ENCODE data around the gene HMGN3. TPM values are rescaled to one million over a fixed set of nuclear protein-coding genes. Genes with fewer than 3 reads are reported as not detected.

HMGN3 gene
- total RNA-seq, 1 donor from 2014 or later, result 86.2 TPM

DNA sequence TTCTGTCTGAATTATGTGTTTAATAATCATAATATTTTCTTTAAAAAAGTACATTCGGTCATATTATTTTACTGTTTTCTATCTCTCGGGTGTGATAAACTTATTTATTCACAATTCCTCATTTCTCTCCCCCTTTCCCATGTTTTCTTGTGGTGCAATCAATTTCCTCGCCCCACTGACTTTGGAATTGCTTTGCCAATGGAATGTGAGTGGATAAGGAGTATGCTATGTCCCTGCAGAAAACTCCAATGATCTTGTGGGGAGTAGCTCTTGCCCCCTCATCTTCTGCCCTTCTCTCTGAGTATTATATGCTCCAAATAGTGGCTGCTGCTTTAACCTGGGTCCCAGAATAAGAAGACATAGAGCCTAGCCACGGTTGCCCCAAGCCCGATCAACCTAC is 64.1 kb downstream of the HMGN3 start:
- H3K4me3 ChIP-seq (ENCODE audit: low read depth, low read length), result no peak overlapping the region
- TF ChIP-seq, protein P1, sequence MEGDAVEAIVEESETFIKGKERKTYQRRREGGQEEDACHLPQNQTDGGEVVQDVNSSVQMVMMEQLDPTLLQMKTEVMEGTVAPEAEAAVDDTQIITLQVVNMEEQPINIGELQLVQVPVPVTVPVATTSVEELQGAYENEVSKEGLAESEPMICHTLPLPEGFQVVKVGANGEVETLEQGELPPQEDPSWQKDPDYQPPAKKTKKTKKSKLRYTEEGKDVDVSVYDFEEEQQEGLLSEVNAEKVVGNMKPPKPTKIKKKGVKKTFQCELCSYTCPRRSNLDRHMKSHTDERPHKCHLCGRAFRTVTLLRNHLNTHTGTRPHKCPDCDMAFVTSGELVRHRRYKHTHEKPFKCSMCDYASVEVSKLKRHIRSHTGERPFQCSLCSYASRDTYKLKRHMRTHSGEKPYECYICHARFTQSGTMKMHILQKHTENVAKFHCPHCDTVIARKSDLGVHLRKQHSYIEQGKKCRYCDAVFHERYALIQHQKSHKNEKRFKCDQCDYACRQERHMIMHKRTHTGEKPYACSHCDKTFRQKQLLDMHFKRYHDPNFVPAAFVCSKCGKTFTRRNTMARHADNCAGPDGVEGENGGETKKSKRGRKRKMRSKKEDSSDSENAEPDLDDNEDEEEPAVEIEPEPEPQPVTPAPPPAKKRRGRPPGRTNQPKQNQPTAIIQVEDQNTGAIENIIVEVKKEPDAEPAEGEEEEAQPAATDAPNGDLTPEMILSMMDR (conservative IDR thresholded peaks at IDR 0.05; ENCODE audit: low read depth, low read length), result no peak
- DNase-seq (ENCODE audit: low read depth), result no peak

DNA sequence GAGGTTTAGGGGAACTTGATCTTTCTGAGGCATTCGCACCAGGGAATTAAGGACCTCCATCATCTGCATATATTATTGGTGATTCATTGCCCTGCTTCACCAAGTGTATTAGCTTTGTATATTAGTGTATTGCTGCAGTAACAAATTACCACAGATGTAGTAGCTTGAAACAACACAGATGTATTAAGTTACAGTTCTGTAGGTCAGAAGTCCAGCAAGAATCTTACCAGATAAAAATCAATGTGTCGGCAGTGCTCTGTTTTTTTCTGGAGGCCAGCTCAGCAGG is 65.8 kb downstream of the HMGN3 start:
- no peak for DNase-seq (ENCODE audit: low read depth)
- TF ChIP-seq, protein P1 (conservative IDR thresholded peaks at IDR 0.05; ENCODE audit: low read depth, low read length), result no peak
- H3K4me3 ChIP-seq (ENCODE audit: low read depth, low read length), result no peak overlapping the region

DNA sequence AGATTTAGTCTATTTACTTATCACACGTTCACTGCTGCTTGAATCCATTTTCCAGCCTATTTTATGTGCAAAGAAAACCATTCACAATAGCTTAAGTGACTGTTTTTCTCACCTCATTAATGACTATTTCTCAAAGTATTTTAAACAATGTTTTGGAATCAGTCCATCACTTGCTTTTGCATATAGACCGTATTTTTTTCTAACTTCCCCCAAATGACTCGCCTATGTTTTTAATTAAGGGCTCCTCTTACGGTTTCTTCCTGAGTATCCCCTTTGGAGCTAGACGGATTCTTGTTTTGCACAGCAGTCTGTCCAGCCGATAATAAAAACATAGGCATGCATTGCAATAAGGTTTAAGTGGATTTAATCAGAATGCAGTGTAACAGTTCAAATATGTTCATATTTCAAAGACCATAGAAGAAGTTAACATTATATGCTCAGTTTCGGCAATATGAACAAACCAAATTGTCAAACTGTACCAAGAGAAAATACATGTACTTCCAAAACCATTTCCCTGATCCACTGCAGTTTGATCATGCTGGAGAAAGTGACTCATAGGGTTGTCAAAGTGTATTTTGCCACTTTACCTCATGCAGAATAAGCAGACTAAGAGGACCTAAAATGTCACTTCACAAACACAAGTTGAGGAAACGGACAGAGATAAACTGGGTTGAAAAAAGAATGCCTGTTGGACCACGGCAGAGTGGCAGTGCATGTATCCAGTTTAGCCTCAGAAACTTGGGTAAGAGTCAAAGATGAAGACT is 66.4 kb downstream of the HMGN3 start:
- no peak for DNase-seq (ENCODE audit: low read depth)
- TF ChIP-seq, protein P1 (conservative IDR thresholded peaks at IDR 0.05; ENCODE audit: low read depth, low read length), result no peak
- no peak overlapping the region for H3K4me3 ChIP-seq (ENCODE audit: low read depth, low read length)

DNA sequence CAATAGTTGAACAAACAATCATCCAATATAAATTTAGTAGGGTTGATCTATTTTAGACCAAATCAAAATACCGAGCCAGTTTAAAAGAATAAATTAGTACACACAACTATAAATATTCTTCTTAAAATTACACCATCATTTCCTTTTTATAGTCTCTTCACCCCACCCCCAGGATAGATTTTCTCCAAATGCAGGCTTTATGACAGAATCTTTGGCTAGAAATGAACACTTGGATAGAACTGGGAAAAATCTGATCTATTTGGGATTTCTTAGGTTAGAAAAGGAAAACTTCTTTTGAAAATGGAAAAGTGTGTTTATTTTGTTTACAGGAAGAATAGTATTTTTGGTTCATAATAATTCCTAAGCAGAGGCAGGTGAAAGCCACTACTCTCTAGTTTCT is 74.6 kb downstream of the HMGN3 start:
- TF ChIP-seq, protein P1 (conservative IDR thresholded peaks at IDR 0.05; ENCODE audit: low read depth, low read length), result no peak
- no peak overlapping the region for H3K4me3 ChIP-seq (ENCODE audit: low read depth, low read length)
- DNase-seq (ENCODE audit: low read depth), result no peak

DNA sequence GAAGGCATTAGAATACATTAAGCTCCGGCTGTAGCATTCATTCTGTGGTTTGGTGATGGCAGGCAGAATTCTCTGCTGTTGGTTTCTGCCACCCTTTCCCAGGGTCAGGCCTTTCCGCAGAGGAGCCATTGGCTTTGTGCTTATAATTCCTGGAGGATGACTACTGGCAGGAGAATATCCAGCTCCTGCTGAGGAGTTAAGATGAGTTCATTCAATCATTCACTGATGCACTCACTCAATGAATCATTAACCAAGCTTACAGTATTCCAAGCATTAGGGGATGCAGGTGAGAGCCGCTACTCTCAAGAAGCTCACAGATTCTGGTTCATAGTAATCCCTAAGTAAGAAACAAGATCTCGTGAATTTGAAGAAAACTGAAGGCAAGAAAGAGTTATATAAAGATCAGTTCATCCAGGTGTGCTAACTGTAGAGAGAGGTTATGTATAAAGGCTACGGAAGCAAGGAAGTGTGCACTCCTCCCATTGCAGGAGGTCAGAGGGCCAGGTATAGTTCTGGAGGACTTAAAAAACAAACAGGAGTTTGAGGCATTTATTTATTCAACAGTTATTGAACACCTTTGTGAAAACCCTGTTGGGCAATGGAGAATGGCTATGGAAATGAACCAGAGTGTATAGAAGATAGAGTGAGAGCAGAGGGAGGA is 75.5 kb downstream of the HMGN3 start:
- H3K4me3 ChIP-seq (ENCODE audit: low read depth, low read length), result no peak overlapping the region
- TF ChIP-seq, protein P1 (conservative IDR thresholded peaks at IDR 0.05; ENCODE audit: low read depth, low read length), result no peak
- DNase-seq (ENCODE audit: low read depth), result peak; percentile 88

DNA sequence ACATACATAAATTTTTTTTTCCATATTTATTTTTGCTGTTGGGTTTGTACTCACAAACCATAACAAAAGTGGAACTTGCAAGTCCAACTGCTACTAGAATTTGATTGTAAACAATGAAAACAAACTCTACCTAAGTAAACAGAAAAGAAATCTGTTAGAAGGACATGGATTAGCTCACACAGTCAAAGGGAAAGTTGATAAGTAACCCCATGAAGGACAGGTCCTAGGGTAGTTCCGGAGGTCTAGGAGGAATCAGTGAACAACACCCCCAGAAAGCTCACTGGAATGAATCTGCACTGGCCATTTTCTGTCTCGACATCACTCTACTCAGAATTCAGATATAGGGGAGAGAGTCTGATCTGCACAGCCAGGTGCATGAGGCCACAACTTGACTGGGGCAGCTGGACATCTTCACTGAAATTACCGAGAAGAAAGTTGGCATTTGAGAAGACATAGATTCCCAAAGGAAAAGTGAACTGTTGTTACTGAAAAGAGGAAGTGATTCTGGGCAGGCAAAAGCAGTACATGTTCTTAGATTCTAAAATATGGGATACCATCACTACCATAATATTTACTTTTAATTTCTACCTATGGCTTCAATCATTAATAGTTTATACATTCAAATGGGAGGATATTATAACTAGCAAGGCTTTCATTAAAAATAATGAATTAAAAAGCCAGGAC is 76.4 kb downstream of the HMGN3 start:
- TF ChIP-seq, protein P1 (conservative IDR thresholded peaks at IDR 0.05; ENCODE audit: low read depth, low read length), result no peak
- DNase-seq (ENCODE audit: low read depth), result no peak
- H3K4me3 ChIP-seq (ENCODE audit: low read depth, low read length), result no peak overlapping the region
